K562 (cell line): Measurements from ENCODE around the gene PRR35. TPM values are rescaled to one million over a fixed set of nuclear protein-coding genes. Genes with fewer than 3 reads are reported as not detected.

Experiments used
- ATAC-seq: fragments of 200-7000 bp; cut with Tn5 transposase; 3 replicates; pipeline ENCODE4 v1.9.1; 2020; ENCODE audit warnings: moderate library complexity
- BruUV-seq: library from RNA; stranded (reverse); fragments of 400-500 nt; replicated peaks from 2 replicates; lab custom pipeline; 2021; lab: Mats Ljungman, UMichigan
- CTCF ChIA-PET: fragments of 300-600 bp; formaldehyde crosslinking; extraction: SDS; loops from one replicate; lab custom pipeline; 2021; ENCODE audit warnings: low intra/inter-chr PET ratio; lab: Yijun Ruan, JAX
- POLR2A ChIA-PET: fragments of 300-600, 350-650 bp; sonication (Branson Sonifier 250); formaldehyde crosslinking; extraction: SDS; loops from one replicate; lab custom pipeline; 2021; ENCODE audit warnings: antibody characterized with exemption, inconsistent platforms; lab: Yijun Ruan, JAX
- DNase-seq, 4 experiments: peaks; one replicate each; pipeline versions ENCODE4 v3.0.0 to v3.0.0-alpha.2; 2011 to 2018; ENCODE audit warnings: low spot score in 3 of 4, mixed read lengths in 3 of 4; ENCODE audit errors: extremely low read depth in 1 of 4
- FAIRE-seq: peaks from 2 replicates; lab custom pipeline; 2011; peaks lifted over from hg19 to GRCh38; lab: Jason Lieb, UNC
- H2AFZ ChIP-seq: 2 replicates; pipeline ENCODE4 v1.6.0; 2011; ENCODE audit warnings: low read depth, low read length, control low read depth, inconsistent platforms
- H3K27ac ChIP-seq: fragments of 200-600 bp; 3 replicates; pipeline ENCODE4 v1.8.0; 2011; ENCODE audit warnings: low read depth, mild to moderate bottlenecking, control low read depth, inconsistent platforms, low read length, moderate library complexity, mixed read lengths; ENCODE audit errors: extremely low read depth
- H3K27me3 ChIP-seq, 2 experiments: fragments of 300-600 bp in 1 of 2; 2 replicates in 1 of 2; 3 replicates in 1 of 2; pipeline versions ENCODE4 v1.6.0 to v1.8.0; 2011; ENCODE audit warnings: inconsistent platforms in 2 of 2, low read length in 2 of 2, mild to moderate bottlenecking in 1 of 2, mixed read lengths in 1 of 2, moderate library complexity in 1 of 2; ENCODE audit not compliant: control insufficient read depth in 2 of 2, insufficient read depth in 2 of 2
- H3K36me3 ChIP-seq: fragments of 300-600 bp; 3 replicates; pipeline ENCODE4 v1.8.0; 2011; ENCODE audit warnings: mild to moderate bottlenecking, low read length, inconsistent platforms; ENCODE audit not compliant: control insufficient read depth, insufficient read depth
- H3K4me1 ChIP-seq, 2 experiments: fragments of 200-600 bp in 1 of 2; replicated peaks in 1 of 2; 2 replicates in 1 of 2; 3 replicates in 1 of 2; pipeline versions ENCODE4 v1.5.1 to v1.8.0; 2011; ENCODE audit warnings: inconsistent platforms in 2 of 2, low read length in 2 of 2, mild to moderate bottlenecking in 1 of 2, mixed read lengths in 1 of 2, moderate library complexity in 1 of 2; ENCODE audit not compliant: control insufficient read depth in 2 of 2, insufficient read depth in 2 of 2
- H3K4me2 ChIP-seq: 2 replicates; pipeline ENCODE4 v1.6.1; 2011; ENCODE audit warnings: low read length, control low read depth, inconsistent platforms, mixed read lengths; ENCODE audit not compliant: insufficient read depth
- H3K4me3 ChIP-seq: fragments of 200-600 bp; sonication (generic), shearing (Covaris generic); 2 replicates; pipeline ENCODE4 v1.5.1; 2016; ENCODE audit warnings: control low read depth, inconsistent platforms
- H3K79me2 ChIP-seq: fragments of 200-600 bp; 3 replicates; pipeline ENCODE4 v1.8.0; 2011; ENCODE audit warnings: low read length, inconsistent platforms; ENCODE audit not compliant: control insufficient read depth, insufficient read depth
- H3K9ac ChIP-seq, 2 experiments: 2 replicates each; pipeline versions ENCODE4 v1.6.0 to v1.6.1; 2011; ENCODE audit warnings: low read depth in 2 of 2, low read length in 2 of 2, control low read depth in 1 of 2, inconsistent platforms in 1 of 2, mild to moderate bottlenecking in 1 of 2, mixed read lengths in 1 of 2; ENCODE audit not compliant: insufficient read depth in 1 of 2
- H3K9me1 ChIP-seq: one replicate; pipeline ENCODE4 v1.6.0; 2011; ENCODE audit warnings: inconsistent platforms, mild to moderate bottlenecking, low read length, moderate library complexity; ENCODE audit not compliant: control insufficient read depth, insufficient read depth
- H3K9me3 ChIP-seq: replicated peaks from 2 replicates; pipeline ENCODE4 v1.5.1; 2011; ENCODE audit warnings: low read depth, low read length, inconsistent platforms; ENCODE audit not compliant: control insufficient read depth, insufficient read depth
- H4K20me1 ChIP-seq: replicated peaks from 2 replicates; pipeline ENCODE4 v1.6.1; 2011; ENCODE audit warnings: low read length, inconsistent platforms, mixed read lengths; ENCODE audit not compliant: control insufficient read depth, insufficient read depth
- GTF3C2 ChIP-seq: IDR thresholded peaks from 3 replicates; pipeline ENCODE4 v1.6.1; 2011; ENCODE audit warnings: borderline replicate concordance, mild to moderate bottlenecking, moderate library complexity; ENCODE audit not compliant: insufficient read length; ENCODE audit errors: extremely low read depth
- KLF13 ChIP-seq: fragments of 450-650 bp; IDR thresholded peaks from 2 replicates; pipeline ENCODE4 v1.6.1; 2016; ENCODE audit warnings: missing genetic modification characterization, low read depth, mild to moderate bottlenecking, missing compliant biosample characterization, moderate library complexity, borderline replicate concordance
- SRF ChIP-seq, 2 experiments: fragments of 250-450, 450-650 bp in 1 of 2; sonication (Bioruptor Pico) in 1 of 2; sonication (generic) in 1 of 2; formaldehyde crosslinking; IDR thresholded peaks; 2 replicates each; pipeline versions ENCODE4 v1.5.0 to v1.5.1; 2020 to 2022; ENCODE audit warnings: mild to moderate bottlenecking in 1 of 2, missing genetic modification reagents in 1 of 2
- TRIM28 ChIP-seq: fragments of 450-650 bp; IDR thresholded peaks from 2 replicates; pipeline ENCODE4 v1.6.1; 2017
- ZBTB8A ChIP-seq: fragments of 450-650 bp; IDR thresholded peaks from 2 replicates; pipeline ENCODE4 v1.6.1; 2018; ENCODE audit warnings: mild to moderate bottlenecking, moderate library complexity; ENCODE audit not compliant: partially characterized antibody
- WGBS: fragments of 100-300 bp; shearing (Covaris generic); methylation state at CpG from one replicate; pipeline ENCODE4 v1.1.6; 2016; ENCODE audit warnings: low coverage, mixed read lengths; ENCODE audit not compliant: insufficient coverage; ENCODE audit errors: missing lambda C conversion rate; 5-methylcytosine and 5-hydroxymethylcytosine counted together
- in situ Hi-C: fragments of 300-500 bp; cut with MboI; formaldehyde crosslinking; loops from 4 replicates; pipeline ENCODE4 v1.15.0; 2018; ENCODE audit warnings: inconsistent platforms, mixed read lengths
- intact Hi-C: fragments of 100-400 bp; cut with micrococcal nuclease; formaldehyde crosslinking; loops from 2 replicates; pipeline ENCODE4 v1.14.2; 2022
- polyA plus RNA-seq, 8 experiments: library from polyadenylated mRNA; depleted of rRNA in 4 of 8; stranded (reverse) in 5 of 8; unstranded in 3 of 8; fragments of >200 nt; fragmentation: Nextera tagmentation in 2 of 8; fragmentation: Illumina TruSeq in 1 of 8; extraction: Ambion mirVana in 2 of 8; extraction: Trizol in 1 of 8; gene quantifications; 2 replicates each; pipeline versions ENCODE4 v1.2.1 to v1.2.3, GENCODE V29; 2011 to 2014; ENCODE audit warnings: inconsistent platforms in 1 of 8, missing spikeins in 1 of 8
- total RNA-seq, 7 experiments: library from RNA; depleted of rRNA in 6 of 7; stranded (reverse); fragments of >200 nt in 6 of 7; fragmentation: Illumina TruSeq in 2 of 7; extraction: Trizol in 2 of 7; gene quantifications; 2 replicates each; pipeline versions ENCODE4 v1.2.1 to v1.2.3, GENCODE V29; 2011 to 2021; ENCODE audit warnings: low replicate concordance in 1 of 7

PRR35 gene
- total and polyA plus RNA-seq, 9 of the 15 experiments (the other 6 are each of a cell fraction or from before 2014, with no cell fraction given): 0.17 to 0.45 (median 0.21) TPM; not detected in 5

GRCh38 chr16:591892-592517, 31.8 kb downstream of the PRR35 start:
- Histone ChIP-seq H3K27me3 (no peaks in the 10 kb centered on the region), H3K27ac (no peak overlapping the region), H2AFZ (no peak overlapping the region), H3K9me1 (peaks cover 7% of the 10 kb centered on the region), H3K9me3 (no peaks in the 10 kb centered on the region), H3K79me2 (peaks cover 83% of the 10 kb centered on the region), H3K4me1 (peaks cover 18 to 66% of the 10 kb centered on the region in 2 experiments; a peak in 4 of 5 replicates), H3K9ac (peak overlapping the region in 1 of 2 experiments; percentile 82; a peak in 2 of 4 replicates), H3K4me3 (no peak overlapping the region), H4K20me1 (peaks cover 16% of the 10 kb centered on the region), H3K4me2 (no peak overlapping the region), H3K36me3 (peaks cover 37% of the 10 kb centered on the region; the same call in 2 of the 3 replicates)
- TF ChIP-seq KLF13 (no peak), SRF (CRISPR knock-in tag; IDR thresholded peaks at IDR 0.05) (no peak), TRIM28 (no peak), GTF3C2 (no peak), ZBTB8A (no peak)
- intact Hi-C loops (no loop called here), in situ Hi-C loops (no loop called here)
- ChIA-PET CTCF (interaction anchor here (0.7 kb wide), 1 partner anchor 9 kb away, joined by 5 read pairs; no protein-coding TSS in a partner anchor), POLR2A (interaction anchor here (0.6 to 1.6 kb wide), 4 partner anchors 9 to 30 kb away, joined by 3 to 7 read pairs (median 4); no protein-coding TSS in a partner anchor)
- no peak for ATAC-seq
- no TSS peak for BruUV-seq
- WGBS: 86% methylated on average over 15 of the region's 15 CpGs
- DNase-seq: no peak
- FAIRE-seq: no peak
